Keratinocyte (primary cell): ENCODE data around the gene FBLIM1. TPM values are rescaled to one million over a fixed set of nuclear protein-coding genes. Genes with fewer than 3 reads are reported as not detected.
A peak's percentile ranks its signal among the peaks of the same experiment; 100 is the strongest.

Experiments
- DNase-seq: peaks from one replicate; pipeline ENCODE4 v3.0.0-alpha.2; 2011; ENCODE audit warnings: low read depth, missing footprints, low spot score
- FAIRE-seq: peaks from 2 replicates; lab custom pipeline; 2011; peaks lifted over from hg19 to GRCh38; lab: Jason Lieb, UNC
- H2AFZ ChIP-seq: 2 replicates; pipeline ENCODE4 v1.6.0; 2012; ENCODE audit warnings: low read length, control low read depth, inconsistent platforms; ENCODE audit not compliant: control insufficient read depth
- H3K27ac ChIP-seq: 2 replicates; pipeline ENCODE4 v1.5.1; 2011; ENCODE audit warnings: low read length; ENCODE audit not compliant: control insufficient read depth, insufficient read depth
- H3K27me3 ChIP-seq: 3 replicates; pipeline ENCODE4 v1.6.0; 2011; ENCODE audit warnings: low read length; ENCODE audit not compliant: control insufficient read depth, insufficient read depth; ENCODE audit errors: extremely low read depth
- H3K36me3 ChIP-seq, 2 experiments: 2 replicates in 1 of 2; 3 replicates in 1 of 2; pipeline ENCODE4 v1.5.1; 2011; ENCODE audit warnings: low read length in 2 of 2, mild to moderate bottlenecking in 1 of 2; ENCODE audit not compliant: control insufficient read depth in 2 of 2, insufficient read depth in 2 of 2; ENCODE audit errors: extremely low read depth in 1 of 2
- H3K4me1 ChIP-seq: 3 replicates; pipeline ENCODE4 v1.5.1; 2011; ENCODE audit warnings: low read length; ENCODE audit not compliant: control insufficient read depth, insufficient read depth; ENCODE audit errors: extremely low read depth
- H3K4me2 ChIP-seq: 3 replicates; pipeline ENCODE4 v1.6.0; 2011; ENCODE audit warnings: low read depth, low read length; ENCODE audit not compliant: control insufficient read depth, insufficient read depth; ENCODE audit errors: extremely low read depth
- H3K4me3 ChIP-seq, 3 experiments: fragments of 200-600 bp in 1 of 3; sonication (generic) in 1 of 3; 2 replicates in 2 of 3; 3 replicates in 1 of 3; pipeline ENCODE4 v1.5.1; 2011 to 2016; ENCODE audit warnings: low read length in 3 of 3, mild to moderate bottlenecking in 3 of 3, control low read depth in 2 of 3, inconsistent platforms in 1 of 3, low read depth in 1 of 3, mixed read lengths in 1 of 3, mixed run types in 1 of 3, moderate library complexity in 1 of 3; ENCODE audit not compliant: control insufficient read depth in 2 of 3, insufficient read depth in 2 of 3; ENCODE audit errors: extremely low read depth in 1 of 3
- H3K79me2 ChIP-seq: 2 replicates; pipeline ENCODE4 v1.6.0; 2012; ENCODE audit warnings: low read length; ENCODE audit not compliant: control insufficient read depth, insufficient read depth
- H3K9ac ChIP-seq: 3 replicates; pipeline ENCODE4 v1.6.0; 2011; ENCODE audit warnings: low read length; ENCODE audit not compliant: control insufficient read depth, insufficient read depth; ENCODE audit errors: extremely low read depth
- H3K9me1 ChIP-seq: 3 replicates; pipeline ENCODE4 v1.6.0; 2011; ENCODE audit warnings: low read length; ENCODE audit not compliant: control insufficient read depth, insufficient read depth; ENCODE audit errors: extremely low read depth
- H3K9me3 ChIP-seq: 2 replicates; pipeline ENCODE4 v1.5.1; 2012; ENCODE audit warnings: low read depth, low read length; ENCODE audit not compliant: control insufficient read depth
- H4K20me1 ChIP-seq: 3 replicates; pipeline ENCODE4 v1.6.0; 2011; ENCODE audit warnings: low read length; ENCODE audit not compliant: control insufficient read depth, insufficient read depth; ENCODE audit errors: extremely low read depth
- CTCF ChIP-seq, 3 experiments: IDR thresholded peaks in 1 of 3; conservative IDR thresholded peaks in 1 of 3; optimal IDR thresholded peaks in 1 of 3; 2 replicates in 2 of 3; 3 replicates in 1 of 3; pipeline versions ENCODE3 to v1.5.1; 2011; ENCODE audit warnings: low read length in 3 of 3, mild to moderate bottlenecking in 3 of 3, moderate library complexity in 2 of 3, control low read depth in 1 of 3, inconsistent platforms in 1 of 3; ENCODE audit not compliant: insufficient read depth in 2 of 3; ENCODE audit errors: extremely low read depth in 1 of 3
- EZH2 ChIP-seq: IDR thresholded peaks from one replicate; pipeline ENCODE4 v1.6.1; 2012; ENCODE audit warnings: inconsistent platforms, mild to moderate bottlenecking, low read length, moderate library complexity
- dilution Hi-C: fragments of 300-500 bp; cut with MboI; formaldehyde crosslinking; loops from one replicate; pipeline ENCODE4 v1.7.0; 2020; ENCODE audit warnings: low sequenced_read_pairs; ENCODE audit not compliant: extremely low pct_ligation_motif_present
- polyA plus RNA-seq, 5 experiments: library from polyadenylated mRNA; depleted of rRNA in 3 of 5; stranded (reverse) in 3 of 5; stranded (forward) in 1 of 5; unstranded in 1 of 5; fragments of >200 nt; gene quantifications; 1 replicate in 1 of 5; 2 replicates in 3 of 5; 3 replicates in 1 of 5; pipeline versions ENCODE4 v1.2.1 to v1.2.3, GENCODE V29; 2011 to 2012; ENCODE audit warnings: missing spikeins in 2 of 5, low read depth in 1 of 5, low replicate concordance in 1 of 5

The FBLIM1 gene
- polyA plus RNA-seq, 1 donor (not counting 4 experiments of a cell fraction or from before 2014, with no cell fraction given) = 144 TPM

GRCh38 chr1:15757575-15758342 is 836 bp upstream of the FBLIM1 start:
- H2AFZ ChIP-seq = no peak overlapping the region
- FAIRE-seq (no peak), DNase-seq (no peak)
- TF ChIP-seq EZH2 = no peak
- no peak for TF ChIP-seq CTCF (optimal IDR thresholded peaks at IDR 0.05 in 1 of 3, IDR thresholded peaks at IDR 0.05 in 1 of 3, conservative IDR thresholded peaks at IDR 0.05 in 1 of 3; ENCODE audit: extremely low read depth in 1 of 3, insufficient read depth in 2 of 3, low read length in 3 of 3)
- H3K27ac ChIP-seq = no peak overlapping the region
- H3K79me2 ChIP-seq = peaks cover 38% of the 10 kb centered on the region
- peaks cover 30% of the 10 kb centered on the region for H3K4me1 ChIP-seq
- dilution Hi-C loops = no loop called here
- no peaks in the 10 kb centered on the region for H3K9me1 ChIP-seq
- peak overlapping the region in 2 of 3 experiments; percentile 26 to 84 for H3K4me3 ChIP-seq
- no peaks in the 10 kb centered on the region for H3K9me3 ChIP-seq
- no peak overlapping the region for H3K9ac ChIP-seq
- H3K4me2 ChIP-seq = peak overlapping the region; percentile 37
- no peaks in the 10 kb centered on the region for H4K20me1 ChIP-seq
- no peaks in the 10 kb centered on the region for H3K27me3 ChIP-seq
- H3K36me3 ChIP-seq = peaks cover 0 to 10% of the 10 kb centered on the region in 2 experiments

- no peak for DNase-seq
- no peak for TF ChIP-seq EZH2
- TF ChIP-seq CTCF (optimal IDR thresholded peaks at IDR 0.05 in 1 of 3, IDR thresholded peaks at IDR 0.05 in 1 of 3, conservative IDR thresholded peaks at IDR 0.05 in 1 of 3; ENCODE audit: extremely low read depth in 1 of 3, insufficient read depth in 2 of 3, low read length in 3 of 3) = no peak
- no peaks in the 10 kb centered on the region for H4K20me1 ChIP-seq
- H3K4me3 ChIP-seq = peak overlapping the region; percentile 84 to 88 (median 84)
- H2AFZ ChIP-seq = no peak overlapping the region
- no peaks in the 10 kb centered on the region for H3K27me3 ChIP-seq
- no peaks in the 10 kb centered on the region for H3K9me3 ChIP-seq
- H3K9ac ChIP-seq = peak overlapping the region; percentile 89
- no peak for FAIRE-seq
- H3K4me2 ChIP-seq = peak overlapping the region; percentile 87
- no peaks in the 10 kb centered on the region for H3K9me1 ChIP-seq
- peaks cover 45% of the 10 kb centered on the region for H3K79me2 ChIP-seq
- peak overlapping the region; percentile 84 for H3K27ac ChIP-seq
- peaks cover 34% of the 10 kb centered on the region for H3K4me1 ChIP-seq
- peaks cover 0 to 11% of the 10 kb centered on the region in 2 experiments for H3K36me3 ChIP-seq
- dilution Hi-C loops = no loop called here
Observed at GRCh38 chr1:15758953-15759661, 512 bp downstream of the FBLIM1 start.
